SU-DHL-6 (cell line): ENCODE results near the gene EPHB1.

Experiments used
- H2AFZ ChIP-seq: fragments of 200-600 bp; sonication (generic); 2 replicates; pipeline ENCODE4 v1.6.1; 2014; ENCODE audit warnings: low read depth, mild to moderate bottlenecking, moderate library complexity, mixed read lengths, antibody characterized with exemption, low read length; ENCODE audit not compliant: severe bottlenecking
- H3F3A ChIP-seq: fragments of 200-600 bp; shearing (Covaris generic); 2 replicates; pipeline ENCODE4 v1.6.0; 2016; ENCODE audit warnings: antibody characterized with exemption, mild to moderate bottlenecking; ENCODE audit not compliant: insufficient read depth
- H3K27ac ChIP-seq: fragments of 200-600 bp; sonication (generic); 2 replicates; pipeline ENCODE4 v1.5.1; 2016; ENCODE audit warnings: low read depth, mild to moderate bottlenecking, low read length, moderate library complexity, mixed read lengths
- H3K27me3 ChIP-seq: fragments of 200-600 bp; sonication (generic), shearing (Covaris generic); 2 replicates; pipeline ENCODE4 v1.6.0; 2014; ENCODE audit warnings: mild to moderate bottlenecking, low read length
- H3K36me3 ChIP-seq: fragments of 200-600 bp; sonication (generic); 2 replicates; pipeline ENCODE4 v1.6.1; 2014; ENCODE audit warnings: mild to moderate bottlenecking, low read length, mixed read lengths
- H3K4me2 ChIP-seq: fragments of 300-600, 200-600 bp; shearing (Covaris generic), sonication (generic); 2 replicates; pipeline ENCODE4 v1.6.0; 2014; ENCODE audit warnings: low read length, low read depth, mild to moderate bottlenecking; ENCODE audit not compliant: poor library complexity, severe bottlenecking
- H3K4me3 ChIP-seq: fragments of 200-600 bp; sonication (generic); 2 replicates; pipeline ENCODE4 v1.5.1; 2014; ENCODE audit warnings: antibody characterized with exemption, low read length, mild to moderate bottlenecking, mixed read lengths; ENCODE audit not compliant: insufficient read depth, poor library complexity, severe bottlenecking
- H3K79me2 ChIP-seq: fragments of 200-600 bp; sonication (generic); 2 replicates; pipeline ENCODE4 v1.6.1; 2014; ENCODE audit warnings: mild to moderate bottlenecking, low read length, moderate library complexity; ENCODE audit not compliant: insufficient read depth
- H3K9ac ChIP-seq: fragments of 200-600 bp; sonication (generic); 2 replicates; pipeline ENCODE4 v1.7.0; 2014; ENCODE audit warnings: mild to moderate bottlenecking, low read length
- H3K9me2 ChIP-seq: fragments of 200-600 bp; sonication (generic); replicated peaks from 2 replicates; pipeline ENCODE4 v1.6.1; 2014; ENCODE audit warnings: low read length; ENCODE audit not compliant: insufficient read depth
- H3K9me3 ChIP-seq: fragments of 200-600 bp; sonication (generic); 2 replicates; pipeline ENCODE4 v1.6.1; 2014; ENCODE audit warnings: low read length, mixed read lengths; ENCODE audit not compliant: insufficient read depth
- H4K20me1 ChIP-seq: fragments of 200-600 bp; sonication (generic); 2 replicates; pipeline ENCODE4 v1.6.1; 2014; ENCODE audit warnings: low read depth, mild to moderate bottlenecking, antibody characterized with exemption, low read length, moderate library complexity, mixed read lengths
- CTCF ChIP-seq: fragments of 200-600 bp; sonication (generic); IDR thresholded peaks from one replicate; pipeline ENCODE4 v1.5.1; 2017; ENCODE audit warnings: antibody characterized with exemption, mild to moderate bottlenecking, low read length, moderate library complexity; ENCODE audit not compliant: insufficient read depth, poor library complexity, severe bottlenecking
- EZH2phosphoT487 ChIP-seq: fragments of 200-600 bp; sonication (generic), shearing (Covaris generic); conservative IDR thresholded peaks from 2 replicates; pipeline ENCODE4 v1.6.1; 2018; ENCODE audit warnings: mild to moderate bottlenecking, antibody characterized with exemption, low read length, moderate library complexity, mixed read lengths

The EPHB1 gene

GRCh38 chr3:134799393-134799792 is 4.3 kb downstream of the EPHB1 start:
- Histone ChIP-seq H3K9me3 (no peaks in the 10 kb centered on the region), H2AFZ (no peak overlapping the region), H3K27ac (no peak overlapping the region), H3F3A (no peaks in the 10 kb centered on the region), H3K9ac (no peak overlapping the region), H3K36me3 (no peaks in the 10 kb centered on the region), H4K20me1 (no peaks in the 10 kb centered on the region), H3K4me3 (no peak overlapping the region), H3K27me3 (no peaks in the 10 kb centered on the region), H3K4me2 (no peak overlapping the region), H3K9me2 (no peaks in the 10 kb centered on the region), H3K79me2 (no peaks in the 10 kb centered on the region)
- TF ChIP-seq EZH2phosphoT487 (no peak), CTCF (no peak)

- Histone ChIP-seq H3K79me2 (no peaks in the 10 kb centered on the region), H3K36me3 (no peaks in the 10 kb centered on the region), H3K9ac (no peak overlapping the region), H3K4me3 (no peak overlapping the region), H4K20me1 (no peaks in the 10 kb centered on the region), H3K4me2 (no peak overlapping the region), H3F3A (no peaks in the 10 kb centered on the region), H3K9me3 (no peaks in the 10 kb centered on the region), H3K27me3 (no peaks in the 10 kb centered on the region), H2AFZ (no peak overlapping the region), H3K27ac (no peak overlapping the region), H3K9me2 (no peaks in the 10 kb centered on the region)
- no peak for TF ChIP-seq CTCF
- no peak for TF ChIP-seq EZH2phosphoT487
These were observed 6.3 kb downstream of the EPHB1 start for GRCh38 chr3:134801204-134801958.

GRCh38 chr3:134802428-134803050 is 7.5 kb downstream of the EPHB1 start:
- no peak overlapping the region for H3K9ac ChIP-seq
- H3K27me3 ChIP-seq = no peaks in the 10 kb centered on the region
- TF ChIP-seq EZH2phosphoT487 (no peak), CTCF (no peak)
- no peaks in the 10 kb centered on the region for H4K20me1 ChIP-seq
- no peak overlapping the region for H3K27ac ChIP-seq
- H3F3A ChIP-seq = no peaks in the 10 kb centered on the region
- no peak overlapping the region for H3K4me3 ChIP-seq
- H3K9me2 ChIP-seq = no peaks in the 10 kb centered on the region
- no peaks in the 10 kb centered on the region for H3K36me3 ChIP-seq
- H3K79me2 ChIP-seq = no peaks in the 10 kb centered on the region
- no peaks in the 10 kb centered on the region for H3K9me3 ChIP-seq
- H2AFZ ChIP-seq = no peak overlapping the region
- H3K4me2 ChIP-seq = no peak overlapping the region
